Endothelial cell (in vitro differentiated cells): Measurements from ENCODE around the gene CFAP54. TPM values are rescaled to one million over a fixed set of nuclear protein-coding genes. Genes with fewer than 3 reads are reported as not detected.

Source experiments
- DNase-seq: peaks from one replicate; pipeline ENCODE4 v3.0.0; 2021; ENCODE audit warnings: low spot score
- H3K27ac Mint-ChIP-seq: one replicate; pipeline ENCODE4 v1.8.0; 2021; ENCODE audit warnings: mixed read lengths, inconsistent platforms; ENCODE audit not compliant: unreplicated experiment
- H3K27me3 Mint-ChIP-seq: one replicate; pipeline ENCODE4 v1.8.0; 2021; ENCODE audit warnings: mild to moderate bottlenecking, moderate library complexity, mixed read lengths, inconsistent platforms; ENCODE audit not compliant: unreplicated experiment
- H3K36me3 Mint-ChIP-seq: one replicate; pipeline ENCODE4 v1.8.0; 2021; ENCODE audit warnings: mild to moderate bottlenecking, low read depth, mixed read lengths, inconsistent platforms; ENCODE audit not compliant: unreplicated experiment
- H3K4me1 Mint-ChIP-seq: one replicate; pipeline ENCODE4 v1.8.0; 2021; ENCODE audit warnings: mild to moderate bottlenecking, mixed read lengths, inconsistent platforms; ENCODE audit not compliant: unreplicated experiment
- H3K4me3 Mint-ChIP-seq: one replicate; pipeline ENCODE4 v1.8.0; 2021; ENCODE audit warnings: mild to moderate bottlenecking, mixed read lengths, inconsistent platforms; ENCODE audit not compliant: unreplicated experiment
- H3K9me3 Mint-ChIP-seq: one replicate; pipeline ENCODE4 v1.8.0; 2021; ENCODE audit warnings: mixed read lengths, inconsistent platforms; ENCODE audit not compliant: unreplicated experiment
- CTCF ChIP-seq: fragments of 200-600 bp; sonication (generic); IDR thresholded peaks from one replicate; pipeline ENCODE4 v1.5.0; 2021; ENCODE audit warnings: antibody characterized with exemption; ENCODE audit not compliant: unreplicated experiment
- total RNA-seq: library from RNA; stranded (reverse); fragmentation: NEBNext Ultra II Directional; extraction: Animal tissue kit (Norgen Biotek cat#: 25700); gene quantifications from one replicate; pipeline ENCODE4 v1.2.1, GENCODE V29; 2021; ENCODE audit not compliant: unreplicated experiment

The CFAP54 gene
- total RNA-seq, 1 donor from 2014 or later = 2.5 TPM

DNA sequence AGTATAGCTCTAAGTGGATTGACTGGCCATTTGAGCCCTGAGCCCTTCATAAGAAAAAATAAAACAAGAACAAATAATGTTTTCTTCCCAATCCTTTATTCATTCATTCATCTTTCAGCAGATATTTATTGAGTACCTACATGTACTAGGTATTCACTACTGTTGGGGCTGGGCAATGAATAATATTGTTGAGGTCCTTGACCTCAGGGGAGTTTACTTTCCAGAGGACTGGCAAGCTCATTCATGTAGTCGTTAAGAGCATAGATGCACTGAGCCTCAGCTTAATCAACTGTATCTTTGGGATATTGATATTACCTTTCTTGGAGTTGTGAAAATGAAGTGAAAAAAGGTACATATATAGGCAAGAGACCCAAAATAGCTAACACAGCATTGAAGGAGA is 7.6 kb downstream of the CFAP54 start:
- no peaks in the 10 kb centered on the region for H3K36me3 Mint-ChIP-seq
- TF ChIP-seq CTCF = no peak
- H3K9me3 Mint-ChIP-seq = no peaks in the 10 kb centered on the region
- H3K4me1 Mint-ChIP-seq = peaks cover 34% of the 10 kb centered on the region
- H3K27me3 Mint-ChIP-seq = peaks cover 4% of the 10 kb centered on the region
- H3K4me3 Mint-ChIP-seq = no peak overlapping the region
- no peak overlapping the region for H3K27ac Mint-ChIP-seq
- no peak for DNase-seq

- H3K27ac Mint-ChIP-seq = peak overlapping the region; percentile 76
- H3K36me3 Mint-ChIP-seq = no peaks in the 10 kb centered on the region
- TF ChIP-seq CTCF = no peak
- no peak for DNase-seq
- H3K9me3 Mint-ChIP-seq = no peaks in the 10 kb centered on the region
- peaks cover 35% of the 10 kb centered on the region for H3K4me1 Mint-ChIP-seq
- peaks cover 2% of the 10 kb centered on the region for H3K27me3 Mint-ChIP-seq
- peak overlapping the region; percentile 21 for H3K4me3 Mint-ChIP-seq
Observed at GRCh38 chr12:96497855-96498254, 8.5 kb downstream of the CFAP54 start.

DNA sequence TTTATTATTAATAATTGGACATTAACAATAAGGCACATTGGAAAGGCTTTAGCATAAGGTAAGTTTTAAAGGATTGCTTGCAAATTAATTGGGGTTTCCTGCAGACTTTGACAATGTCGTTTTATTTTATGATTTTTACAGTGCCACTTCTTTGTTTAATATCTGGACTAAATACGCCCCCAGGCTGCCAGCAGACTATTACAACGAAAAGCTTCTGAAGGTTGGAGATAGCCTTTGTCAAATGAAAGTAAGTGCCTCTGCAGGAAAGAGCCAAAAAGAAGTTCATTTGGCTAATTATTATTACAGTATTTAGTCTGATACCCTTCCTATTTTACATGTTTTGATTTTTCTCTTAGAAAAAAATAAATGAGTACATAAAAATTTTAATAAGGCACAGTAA is 11.3 kb downstream of the CFAP54 start:
- H3K36me3 Mint-ChIP-seq = no peaks in the 10 kb centered on the region

GRCh38 chr12:96501133-96501761 is 11.9 kb downstream of the CFAP54 start:
- no peak for TF ChIP-seq CTCF
- H3K4me3 Mint-ChIP-seq = no peak overlapping the region
- peak; percentile 48 for DNase-seq

More for the DNA sequence above, 11.3 kb downstream of the CFAP54 start:
- DNase-seq = no peak
- peaks cover 2% of the 10 kb centered on the region for H3K27me3 Mint-ChIP-seq
- H3K27ac Mint-ChIP-seq = peak overlapping the region; percentile 99
- H3K9me3 Mint-ChIP-seq = no peaks in the 10 kb centered on the region
- no peak for TF ChIP-seq CTCF
- peaks cover 37% of the 10 kb centered on the region for H3K4me1 Mint-ChIP-seq
- H3K4me3 Mint-ChIP-seq = no peak overlapping the region

DNA sequence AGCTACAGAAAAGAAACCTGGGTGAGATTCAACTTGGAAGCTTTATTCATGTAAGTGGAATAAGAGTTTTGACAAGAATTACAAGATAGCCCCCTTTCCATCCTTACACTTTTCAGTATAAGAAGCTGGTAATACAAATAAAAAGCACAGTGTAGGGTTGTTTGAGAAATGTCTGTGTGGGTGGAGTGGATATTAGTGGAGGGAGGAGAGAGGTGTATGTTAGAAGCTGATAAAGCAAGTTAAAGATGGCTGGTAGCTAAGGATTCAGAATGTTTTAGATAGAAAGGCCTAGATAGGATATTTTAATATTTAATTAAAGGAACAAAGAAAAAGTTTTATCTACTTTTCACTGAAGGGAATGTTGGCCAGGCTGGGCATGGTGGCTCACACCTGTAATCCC is 12.5 kb downstream of the CFAP54 start:
- Mint-ChIP-seq H3K4me1 (peaks cover 37% of the 10 kb centered on the region), H3K27me3 (peaks cover 2% of the 10 kb centered on the region)

More at GRCh38 chr12:96501133-96501761, 11.9 kb downstream of the CFAP54 start:
- Mint-ChIP-seq H3K27me3 (peaks cover 2% of the 10 kb centered on the region), H3K27ac (peak overlapping the region; percentile 99), H3K4me1 (peaks cover 37% of the 10 kb centered on the region), H3K36me3 (no peaks in the 10 kb centered on the region), H3K9me3 (no peaks in the 10 kb centered on the region)

More for the DNA sequence above, 12.5 kb downstream of the CFAP54 start:
- Mint-ChIP-seq H3K27ac (peak overlapping the region; percentile 99), H3K9me3 (no peaks in the 10 kb centered on the region), H3K4me3 (no peak overlapping the region), H3K36me3 (no peaks in the 10 kb centered on the region)
- DNase-seq = no peak
- TF ChIP-seq CTCF = no peak
